ENCODE results near the gene HHIPL2.

DNA sequence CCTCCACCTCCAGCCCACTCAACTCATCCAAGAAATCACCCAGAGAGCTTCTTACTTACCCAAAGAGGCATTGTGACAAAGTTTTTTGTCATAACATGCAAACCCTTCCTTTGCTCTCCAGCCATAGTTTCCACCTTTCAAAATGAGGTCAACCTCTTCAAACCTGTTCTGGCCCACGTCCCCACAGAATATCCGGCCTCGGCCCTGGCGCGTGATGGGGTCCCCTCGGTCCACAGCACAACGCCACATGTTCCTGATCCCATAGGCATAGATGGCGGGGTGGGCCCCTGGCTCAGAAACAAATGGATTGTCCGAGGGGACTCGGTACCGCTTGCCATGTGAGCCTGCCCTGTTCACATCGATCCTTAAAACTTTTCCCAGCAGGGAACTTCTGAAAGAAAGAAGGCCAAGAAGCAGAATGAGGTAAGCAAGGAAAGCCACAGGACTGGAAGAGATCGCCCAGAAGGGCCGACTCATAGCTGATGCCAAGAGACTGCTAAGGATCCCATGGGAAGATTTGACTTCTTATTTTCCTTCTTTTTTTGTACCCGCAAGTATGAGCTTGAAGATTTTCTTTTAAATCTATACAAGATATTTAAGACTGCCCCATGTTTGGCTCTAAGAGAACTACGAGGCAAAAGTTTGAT is 7.8 kb downstream of the HHIPL2 start:
- TF ChIP-seq, protein P1, sequence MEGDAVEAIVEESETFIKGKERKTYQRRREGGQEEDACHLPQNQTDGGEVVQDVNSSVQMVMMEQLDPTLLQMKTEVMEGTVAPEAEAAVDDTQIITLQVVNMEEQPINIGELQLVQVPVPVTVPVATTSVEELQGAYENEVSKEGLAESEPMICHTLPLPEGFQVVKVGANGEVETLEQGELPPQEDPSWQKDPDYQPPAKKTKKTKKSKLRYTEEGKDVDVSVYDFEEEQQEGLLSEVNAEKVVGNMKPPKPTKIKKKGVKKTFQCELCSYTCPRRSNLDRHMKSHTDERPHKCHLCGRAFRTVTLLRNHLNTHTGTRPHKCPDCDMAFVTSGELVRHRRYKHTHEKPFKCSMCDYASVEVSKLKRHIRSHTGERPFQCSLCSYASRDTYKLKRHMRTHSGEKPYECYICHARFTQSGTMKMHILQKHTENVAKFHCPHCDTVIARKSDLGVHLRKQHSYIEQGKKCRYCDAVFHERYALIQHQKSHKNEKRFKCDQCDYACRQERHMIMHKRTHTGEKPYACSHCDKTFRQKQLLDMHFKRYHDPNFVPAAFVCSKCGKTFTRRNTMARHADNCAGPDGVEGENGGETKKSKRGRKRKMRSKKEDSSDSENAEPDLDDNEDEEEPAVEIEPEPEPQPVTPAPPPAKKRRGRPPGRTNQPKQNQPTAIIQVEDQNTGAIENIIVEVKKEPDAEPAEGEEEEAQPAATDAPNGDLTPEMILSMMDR (conservative IDR thresholded peaks at IDR 0.05), result no peak
- no peak for TF ChIP-seq ZFX (IDR thresholded peaks at IDR 0.05)

All from C4-2B (cell line).